ENCODE measurements around the gene NOL7.

NOL7 gene

GRCh38 chr6:13638626-13639025 lies 23.5 kb downstream of the NOL7 start:
- H3K36me3 ChIP-seq (ENCODE audit: control insufficient read depth, insufficient read depth, low read length): no peaks in the 10 kb centered on the region
- no peaks in the 10 kb centered on the region for H3K4me1 ChIP-seq
- no peak for TF ChIP-seq CTCF (IDR thresholded peaks at IDR 0.05)
- H3K9ac ChIP-seq: no peak overlapping the region
- no peaks in the 10 kb centered on the region for H3K9me3 ChIP-seq (ENCODE audit: control insufficient read depth, low read length)
- no peak overlapping the region for H3K4me3 ChIP-seq (ENCODE audit: low read depth, low read length)
- no peak overlapping the region for H2AFZ ChIP-seq
- H3K79me2 ChIP-seq: no peaks in the 10 kb centered on the region
- no peak overlapping the region for H3K27ac ChIP-seq
- no peak overlapping the region for H3K4me2 ChIP-seq (ENCODE audit: low read length)
- no peaks in the 10 kb centered on the region for H3K27me3 ChIP-seq (ENCODE audit: control insufficient read depth, insufficient read depth, low read length)

- no peak overlapping the region for H3K27ac ChIP-seq
- TF ChIP-seq CTCF (IDR thresholded peaks at IDR 0.05): no peak
- H3K4me2 ChIP-seq (ENCODE audit: low read length): no peak overlapping the region
- no peaks in the 10 kb centered on the region for H3K27me3 ChIP-seq (ENCODE audit: control insufficient read depth, insufficient read depth, low read length)
- no peak overlapping the region for H3K4me3 ChIP-seq (ENCODE audit: low read depth, low read length)
- no peaks in the 10 kb centered on the region for H3K79me2 ChIP-seq
- no peak overlapping the region for H3K9ac ChIP-seq
- no peaks in the 10 kb centered on the region for H3K36me3 ChIP-seq (ENCODE audit: control insufficient read depth, insufficient read depth, low read length)
- H2AFZ ChIP-seq: no peak overlapping the region
- no peaks in the 10 kb centered on the region for H3K4me1 ChIP-seq
- H3K9me3 ChIP-seq (ENCODE audit: control insufficient read depth, low read length): no peaks in the 10 kb centered on the region
These were observed 26.2 kb downstream of the NOL7 start for GRCh38 chr6:13641315-13641714.

GRCh38 chr6:13643125-13643524 lies 28.0 kb downstream of the NOL7 start:
- Histone ChIP-seq H3K9me3 (ENCODE audit: control insufficient read depth, low read length) (no peaks in the 10 kb centered on the region), H3K4me1 (no peaks in the 10 kb centered on the region), H3K27ac (no peak overlapping the region), H3K36me3 (ENCODE audit: control insufficient read depth, insufficient read depth, low read length) (no peaks in the 10 kb centered on the region), H2AFZ (no peak overlapping the region), H3K4me2 (ENCODE audit: low read length) (no peak overlapping the region), H3K4me3 (ENCODE audit: low read depth, low read length) (no peak overlapping the region), H3K9ac (no peak overlapping the region), H3K27me3 (ENCODE audit: control insufficient read depth, insufficient read depth, low read length) (no peaks in the 10 kb centered on the region), H3K79me2 (no peaks in the 10 kb centered on the region)
- no peak for TF ChIP-seq CTCF (IDR thresholded peaks at IDR 0.05)

- Histone ChIP-seq H3K4me2 (ENCODE audit: low read length) (no peak overlapping the region), H3K27me3 (ENCODE audit: control insufficient read depth, insufficient read depth, low read length) (no peaks in the 10 kb centered on the region), H3K9ac (no peak overlapping the region), H3K4me3 (ENCODE audit: low read depth, low read length) (no peak overlapping the region), H3K79me2 (peaks cover 5% of the 10 kb centered on the region), H3K9me3 (ENCODE audit: control insufficient read depth, low read length) (no peaks in the 10 kb centered on the region), H2AFZ (no peak overlapping the region), H3K27ac (no peak overlapping the region), H3K36me3 (ENCODE audit: control insufficient read depth, insufficient read depth, low read length) (no peaks in the 10 kb centered on the region), H3K4me1 (no peaks in the 10 kb centered on the region)
- no peak for TF ChIP-seq CTCF (IDR thresholded peaks at IDR 0.05)
These were observed 33.7 kb downstream of the NOL7 start for GRCh38 chr6:13648850-13649249.

- no peak for TF ChIP-seq CTCF (IDR thresholded peaks at IDR 0.05)
- H3K9me3 ChIP-seq (ENCODE audit: control insufficient read depth, low read length): no peaks in the 10 kb centered on the region
- H3K4me2 ChIP-seq (ENCODE audit: low read length): no peak overlapping the region
- no peaks in the 10 kb centered on the region for H3K36me3 ChIP-seq (ENCODE audit: control insufficient read depth, insufficient read depth, low read length)
- H3K79me2 ChIP-seq: peaks cover 5% of the 10 kb centered on the region
- no peaks in the 10 kb centered on the region for H3K4me1 ChIP-seq
- no peaks in the 10 kb centered on the region for H3K27me3 ChIP-seq (ENCODE audit: control insufficient read depth, insufficient read depth, low read length)
- no peak overlapping the region for H3K4me3 ChIP-seq (ENCODE audit: low read depth, low read length)
- no peak overlapping the region for H2AFZ ChIP-seq
- H3K27ac ChIP-seq: no peak overlapping the region
- H3K9ac ChIP-seq: no peak overlapping the region
These were observed 34.3 kb downstream of the NOL7 start for GRCh38 chr6:13649393-13649792.

Measured in parathyroid adenoma (tissue), 2 donors.